GM21786 (cell line): ENCODE measurements around the gene SBNO2.
"Not testable (repeated sequence)": the region's sequence is repeated elsewhere in the genome, so short reads cannot be mapped to it uniquely, and the experiment has no call there.

ENCODE experiments used
- ATAC-seq: cut with Tn5 transposase; IDR thresholded peaks from one replicate; pipeline ENCODE4 v1.9.1; 2021; ENCODE audit not compliant: unreplicated experiment

SBNO2 gene

DNA sequence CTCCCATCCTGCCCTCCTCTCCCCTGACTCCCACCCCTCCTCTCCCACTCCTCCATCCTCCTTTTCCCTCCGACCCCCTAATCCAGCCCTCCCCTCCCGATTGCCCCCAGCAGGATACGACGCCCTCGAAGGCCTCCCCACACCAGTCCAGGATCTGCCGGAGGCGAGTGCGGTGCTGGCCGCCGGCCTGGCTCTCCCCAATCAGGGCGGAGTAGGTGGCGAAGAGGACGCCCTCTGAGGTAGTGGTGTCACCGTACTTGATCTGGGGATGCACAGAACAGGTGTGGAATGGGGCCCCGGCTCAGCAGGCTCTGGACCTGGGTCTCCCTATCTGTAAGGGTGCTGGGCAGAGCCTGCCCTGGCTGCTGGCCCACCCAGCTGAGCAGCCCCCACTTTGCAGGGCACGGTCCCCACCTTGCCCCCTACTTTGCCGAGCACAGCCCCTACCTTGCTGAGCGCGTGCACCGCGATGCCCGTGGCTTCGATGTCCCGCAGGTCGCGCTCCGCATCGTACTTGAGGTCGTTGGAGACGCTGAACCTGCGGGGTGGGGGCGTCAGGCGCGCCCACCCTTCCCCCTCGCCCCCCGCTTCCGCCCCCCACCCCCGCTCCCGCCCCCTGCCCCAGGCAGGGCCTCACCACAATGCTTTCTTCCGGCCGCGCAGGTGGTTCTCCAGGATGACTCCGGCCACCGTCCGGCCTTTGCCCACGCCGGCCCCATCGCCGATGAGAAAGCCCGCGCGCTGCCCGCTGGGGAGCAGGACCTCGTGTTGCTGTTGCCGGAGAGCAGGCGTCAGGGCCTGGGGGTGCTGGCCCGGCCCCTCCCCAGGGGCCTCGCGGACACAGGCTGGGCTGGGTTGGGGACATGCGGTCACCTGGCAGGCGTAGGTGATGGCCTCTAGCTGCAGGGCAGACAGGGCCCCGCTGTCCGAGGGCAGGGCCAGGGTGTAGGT is 51.8 kb downstream of the SBNO2 start:
- no peak for ATAC-seq

- ATAC-seq: no peak
These were observed 52.7 kb downstream of the SBNO2 start for GRCh38 chr19:1121395-1121794.

- no peak for ATAC-seq
These were observed 54.4 kb downstream of the SBNO2 start for GRCh38 chr19:1119475-1120217.

DNA sequence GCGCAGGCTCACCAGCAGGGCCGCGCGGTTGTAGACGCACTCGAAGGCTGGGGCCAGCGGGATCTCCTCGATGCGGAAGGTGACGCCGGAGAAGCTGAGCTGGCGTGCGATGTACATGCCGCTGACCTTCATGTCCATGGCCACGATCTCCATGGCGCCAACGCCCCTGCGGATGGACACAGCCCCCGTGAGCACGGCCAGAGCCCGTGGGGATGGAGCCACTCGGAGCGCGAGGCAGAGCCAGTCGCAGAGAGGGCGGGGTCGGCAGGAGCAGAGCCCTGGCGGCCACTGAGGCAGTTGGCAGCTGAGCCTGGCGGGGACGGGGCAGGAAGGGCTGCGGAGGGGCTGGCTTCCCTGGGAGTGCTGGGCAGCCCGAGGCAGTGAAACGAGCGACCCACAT is 55.1 kb downstream of the SBNO2 start:
- ATAC-seq: no peak

- ATAC-seq: no peak
These were observed 56.4 kb downstream of the SBNO2 start for GRCh38 chr19:1117654-1118053.

DNA sequence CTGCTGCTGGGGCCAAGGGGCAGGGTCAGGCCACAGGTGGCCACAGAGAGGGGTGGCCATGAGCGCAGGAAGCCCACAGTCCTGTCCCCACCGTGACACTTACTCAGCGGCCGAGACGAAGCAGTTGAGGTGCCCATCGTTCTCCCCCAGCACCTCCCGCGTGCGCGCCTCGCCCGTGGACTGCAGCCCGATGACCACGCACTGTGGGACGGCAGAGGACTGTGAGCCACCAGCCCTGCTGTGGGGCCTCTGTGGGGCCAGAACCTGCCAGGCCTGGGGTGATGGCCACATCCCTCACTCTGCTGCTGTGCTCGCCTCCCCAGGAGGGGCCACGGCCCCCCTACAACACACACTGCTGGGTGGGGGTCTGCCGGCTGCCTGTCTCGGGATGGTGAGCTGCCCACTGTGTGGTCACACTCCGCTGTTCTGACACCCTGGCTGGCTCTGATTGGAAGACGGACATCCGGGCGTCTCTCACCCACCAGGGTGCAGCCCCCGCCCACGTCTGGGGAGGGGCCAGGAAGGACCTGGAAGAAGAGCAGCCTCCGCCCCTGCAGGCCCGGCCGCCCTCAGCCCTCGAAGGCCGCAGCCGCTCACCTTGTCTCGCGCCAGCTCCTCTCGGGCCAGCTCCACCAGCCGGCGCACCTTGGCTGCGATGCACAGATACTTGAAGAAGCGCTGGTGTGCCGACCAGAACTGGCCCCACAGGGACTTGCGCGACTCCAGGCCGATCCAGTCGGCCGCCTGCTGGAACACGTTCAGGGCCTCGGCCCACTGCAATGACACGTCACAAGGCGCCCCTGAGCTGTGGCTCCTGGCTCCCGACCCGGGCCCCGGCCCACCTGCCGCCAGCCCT is 57.1 kb downstream of the SBNO2 start:
- ATAC-seq: no peak

DNA sequence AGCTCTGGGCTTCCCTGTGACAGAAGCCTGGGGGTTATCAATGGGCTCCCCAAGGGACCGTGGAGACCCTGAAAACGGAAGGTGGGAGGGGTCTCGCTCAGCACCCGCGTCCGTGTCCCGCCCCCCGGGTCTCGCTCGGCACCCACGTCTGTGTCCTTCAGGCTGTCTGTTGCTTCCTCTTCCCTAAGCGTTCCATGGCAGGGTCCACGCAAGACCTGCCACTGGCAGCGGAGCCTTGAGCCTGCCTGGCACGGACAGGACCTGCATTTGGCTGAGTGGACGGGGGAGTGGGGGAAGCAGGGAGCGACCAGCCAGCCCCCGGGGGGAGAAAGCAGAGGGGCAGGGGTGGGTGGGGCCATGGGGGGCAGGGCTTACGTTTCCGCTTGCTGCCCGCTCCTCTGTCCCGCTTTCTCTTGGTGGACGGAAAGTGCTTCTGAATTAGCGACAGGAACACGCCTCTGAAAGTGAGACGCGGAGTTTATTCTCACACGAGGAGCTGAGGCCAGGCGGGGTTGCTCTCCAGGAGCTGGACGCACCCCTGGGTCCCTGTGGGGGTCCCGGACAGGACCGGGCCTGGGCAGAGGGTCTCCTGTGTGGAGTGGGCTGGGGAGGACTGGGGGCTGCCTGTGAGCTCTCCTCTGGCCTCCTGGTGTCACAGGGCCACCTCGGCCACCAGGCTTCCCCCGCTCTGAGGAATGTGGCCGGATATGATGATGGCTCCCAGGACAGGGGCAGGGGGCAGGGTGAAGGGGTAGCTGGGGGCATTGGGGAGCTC is 58.2 kb downstream of the SBNO2 start:
- ATAC-seq: no peak

GRCh38 chr19:1114728-1115127 is 59.3 kb downstream of the SBNO2 start:
- not testable (repeated sequence) for ATAC-seq

DNA sequence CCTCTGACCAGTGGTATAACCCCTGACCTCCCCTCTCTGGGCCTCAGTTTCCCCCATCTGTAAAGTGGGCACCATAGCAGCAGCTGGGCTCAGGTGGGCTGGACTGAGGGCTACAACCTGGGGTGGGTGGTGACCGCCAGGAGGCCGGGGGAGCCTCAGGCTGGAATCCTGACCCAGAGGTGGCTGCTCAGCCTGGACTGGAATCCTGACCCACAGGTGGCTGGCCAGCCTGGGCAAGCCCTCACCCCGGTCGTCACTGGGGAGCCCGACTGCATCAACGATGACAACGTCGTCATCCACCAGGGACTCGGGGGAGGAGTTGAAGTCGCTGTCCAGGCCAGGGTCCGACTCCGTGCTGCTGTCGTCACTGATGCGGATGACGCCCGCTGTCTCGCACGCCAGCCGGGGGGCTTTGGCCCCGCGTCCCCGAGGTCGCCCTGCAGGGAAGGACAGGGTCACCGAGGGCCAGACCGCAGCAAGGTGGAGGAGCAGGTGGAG is 60.0 kb downstream of the SBNO2 start:
- no peak for ATAC-seq

DNA sequence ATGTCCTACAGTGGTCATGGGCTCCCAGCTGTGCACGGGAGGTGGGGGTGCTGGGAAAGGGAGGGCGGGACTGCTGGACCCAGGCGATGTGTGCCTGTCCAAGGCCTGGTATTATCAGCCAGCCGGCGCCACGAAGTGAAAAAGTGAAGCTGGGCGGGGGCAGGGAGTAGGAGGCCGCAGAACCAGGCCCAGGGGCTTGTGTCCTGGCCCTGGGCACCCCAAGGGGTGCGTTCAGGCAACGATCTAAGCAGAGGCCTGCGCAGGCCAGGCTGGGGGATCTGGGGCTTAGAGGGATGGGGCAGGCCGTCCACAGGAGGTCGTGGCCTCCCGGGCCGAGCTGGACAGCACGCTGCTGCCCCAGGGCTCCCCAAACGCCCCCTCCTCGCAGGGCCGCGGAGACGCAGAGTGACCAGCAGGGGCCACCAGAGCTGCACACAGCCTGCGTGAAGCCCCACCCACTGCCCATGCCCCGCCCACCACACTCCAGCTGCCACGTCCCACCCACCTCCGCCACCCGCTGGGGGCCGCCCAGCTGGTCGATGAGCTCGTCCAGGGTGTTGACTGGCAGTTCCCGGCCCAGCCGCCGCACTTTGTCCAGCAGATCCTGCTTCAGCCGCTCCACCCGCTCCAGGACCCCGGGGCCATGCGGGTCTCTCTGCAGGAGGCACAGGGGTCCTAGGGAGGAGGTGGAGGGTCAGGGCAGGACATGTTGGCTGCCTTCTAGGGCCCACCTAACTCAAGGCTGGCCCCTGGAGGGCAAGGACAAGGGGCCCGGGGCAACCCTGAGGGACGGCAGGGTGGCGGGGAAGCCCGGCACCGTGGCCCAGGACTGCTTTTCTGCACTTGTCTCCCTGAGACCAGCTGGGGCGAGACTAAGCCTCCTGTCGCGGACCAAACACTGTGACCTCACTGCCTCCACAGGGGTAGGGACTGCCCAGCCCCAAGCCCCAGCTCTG is 60.8 kb downstream of the SBNO2 start:
- ATAC-seq: no peak

- no peak for ATAC-seq
These were observed 61.6 kb downstream of the SBNO2 start for GRCh38 chr19:1112268-1113029.

- no peak for ATAC-seq
These were observed 62.3 kb downstream of the SBNO2 start for GRCh38 chr19:1111641-1112267.

DNA sequence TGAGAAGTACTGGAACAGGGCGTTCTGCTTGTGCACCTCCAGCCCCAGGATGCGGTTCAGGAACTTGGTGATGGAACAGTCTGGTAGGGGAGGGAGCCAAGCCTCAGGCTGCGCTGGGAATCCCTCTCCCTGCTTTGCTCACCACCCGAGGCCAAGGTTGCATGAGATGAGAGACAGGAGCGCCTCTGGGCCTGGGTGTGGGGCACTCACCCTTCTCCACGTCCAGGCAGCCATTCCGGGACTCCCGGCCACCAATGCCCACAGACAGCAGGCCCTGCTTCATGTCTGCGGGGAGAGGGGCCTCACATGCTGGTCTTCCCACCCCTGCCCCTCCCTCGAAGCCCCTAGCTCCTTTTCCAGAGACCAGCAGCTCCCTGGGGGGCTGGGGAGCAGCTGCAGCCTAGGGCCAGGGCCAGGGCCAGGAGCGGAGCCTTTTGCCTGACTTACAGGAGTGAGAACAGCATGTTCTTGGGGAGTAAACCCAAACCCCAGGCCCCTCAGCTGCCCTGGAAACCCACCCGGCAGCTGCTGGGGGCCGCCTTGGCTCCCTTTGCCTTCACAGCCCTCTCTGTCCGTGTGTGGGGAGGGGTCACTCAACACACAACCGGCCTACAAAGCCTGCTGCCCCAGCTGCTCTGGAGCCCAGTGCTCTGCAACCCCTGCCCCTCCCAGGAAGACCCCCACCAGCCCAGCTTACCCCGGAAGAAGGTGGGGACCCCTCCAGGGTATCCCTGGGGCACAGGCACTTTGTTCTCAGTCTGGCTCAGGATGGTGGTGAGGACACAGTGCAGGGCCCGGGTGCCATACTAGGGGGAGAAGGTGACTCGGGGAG is 63.0 kb downstream of the SBNO2 start:
- no peak for ATAC-seq

DNA sequence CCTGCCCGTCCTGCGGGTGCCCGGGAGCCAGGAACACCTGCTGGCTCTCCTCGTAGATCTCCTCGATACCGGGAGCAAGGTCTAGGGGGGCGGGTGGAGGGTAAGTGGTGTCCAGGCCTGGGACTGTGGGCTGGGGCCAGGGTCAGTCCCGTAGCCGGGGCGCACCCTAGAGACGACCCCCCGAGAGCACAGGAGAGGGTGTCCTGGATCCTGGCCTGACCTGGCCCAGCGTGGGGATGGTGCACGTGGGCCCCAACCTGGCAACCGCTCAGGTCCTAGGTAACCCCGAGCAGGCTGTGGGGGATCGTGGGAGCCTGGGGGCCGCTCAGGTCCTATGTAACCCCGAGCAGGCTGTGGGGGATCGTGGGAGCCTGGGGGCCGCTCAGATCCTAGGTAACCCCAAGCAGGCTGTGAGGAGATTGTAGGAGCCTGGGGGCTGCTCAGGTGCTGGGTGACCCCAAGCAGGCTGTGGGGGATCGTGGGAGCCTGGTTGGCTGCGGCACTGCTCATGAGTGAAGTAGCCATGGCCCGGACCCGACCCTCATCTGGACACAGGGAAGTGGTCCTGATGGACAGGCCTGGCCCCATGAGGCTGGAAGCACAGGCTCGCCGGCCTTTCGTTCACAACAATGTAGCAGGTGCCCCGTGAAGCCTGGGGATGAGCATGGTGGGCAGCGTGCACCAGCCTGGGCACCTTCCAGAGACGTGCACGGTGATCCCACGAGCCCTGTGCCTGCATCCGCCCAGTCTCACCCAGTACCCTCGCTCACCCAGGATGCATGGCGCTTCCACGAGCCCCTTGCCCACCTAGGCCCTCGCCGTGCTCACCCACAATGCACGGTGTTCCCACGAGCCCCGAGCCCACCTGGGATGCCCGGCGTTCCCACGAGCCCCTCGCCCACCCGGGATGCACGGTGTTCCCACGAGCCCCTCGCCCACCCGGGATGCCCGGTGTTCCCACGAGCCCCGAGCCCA is 64.1 kb downstream of the SBNO2 start:
- no peak for ATAC-seq

DNA sequence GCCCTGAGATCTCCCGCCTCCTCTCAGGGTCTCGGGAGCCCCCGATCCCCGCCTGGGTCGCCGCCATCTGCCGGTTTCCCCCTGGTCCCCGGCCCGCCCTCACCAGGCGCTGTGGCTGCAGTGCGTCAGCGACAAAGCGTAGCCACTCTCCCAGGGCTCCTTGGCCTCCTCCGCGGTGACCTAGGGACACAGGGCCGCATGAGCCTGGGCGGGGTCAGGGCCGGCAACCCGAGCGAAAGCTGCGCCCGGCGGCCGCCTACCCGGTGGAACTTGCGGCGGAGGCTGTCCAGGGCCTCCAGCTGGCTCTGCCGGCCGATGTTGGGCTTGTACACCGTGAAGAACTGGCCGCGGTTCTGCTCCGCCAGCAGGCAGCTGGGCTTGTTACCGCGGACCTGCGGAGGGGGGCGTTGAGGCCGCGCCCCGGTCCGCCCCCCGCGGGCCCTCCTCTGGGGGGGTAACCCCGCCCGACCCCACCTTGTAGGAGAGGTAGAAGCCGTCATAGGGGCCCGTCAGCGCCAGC is 65.0 kb downstream of the SBNO2 start:
- ATAC-seq: no peak
